HEK293 (cell line): ENCODE measurements around the gene NEB.

Experiments
- CTCF ChIA-PET: fragments of 350-600 bp; formaldehyde crosslinking; extraction: SDS; loops from one replicate; lab custom pipeline; 2021; ENCODE audit warnings: antibody characterized with exemption; lab: Yijun Ruan, JAX
- POLR2A ChIA-PET: fragments of 300-600 bp; formaldehyde crosslinking; extraction: SDS; loops from one replicate; lab custom pipeline; 2020; ENCODE audit warnings: antibody characterized with exemption, inconsistent platforms; lab: Yijun Ruan, JAX
- H3K27ac ChIP-seq: fragments of 200-500 bp; sonication (Bioruptor generic); 2 replicates; pipeline ENCODE4 v1.5.1; 2014; ENCODE audit warnings: low read depth, low read length, control low read depth, inconsistent platforms; ENCODE audit errors: extremely low read depth
- H3K36me3 ChIP-seq, 2 experiments: fragments of 200-500 bp in 1 of 2; sonication (Bioruptor generic) in 1 of 2; 1 replicate in 1 of 2; 2 replicates in 1 of 2; pipeline ENCODE4 v1.5.1; 2014 to 2017; ENCODE audit warnings: inconsistent platforms in 2 of 2, low read length in 2 of 2; ENCODE audit not compliant: control insufficient read depth in 2 of 2, insufficient read depth in 1 of 2
- H3K4me1 ChIP-seq: fragments of 200-500 bp; sonication (Bioruptor generic); 2 replicates; pipeline ENCODE4 v1.5.1; 2014; ENCODE audit warnings: mild to moderate bottlenecking, low read length, inconsistent platforms; ENCODE audit not compliant: control insufficient read depth, insufficient read depth
- H3K4me3 ChIP-seq: 2 replicates; pipeline ENCODE4 v1.5.1; 2011; ENCODE audit warnings: low read depth, mild to moderate bottlenecking, control low read depth, low read length, moderate library complexity
- H3K9me3 ChIP-seq: fragments of 200-500 bp; sonication (Bioruptor generic); 2 replicates; pipeline ENCODE4 v1.5.1; 2014; ENCODE audit warnings: low read depth, low read length, inconsistent platforms; ENCODE audit not compliant: control insufficient read depth, insufficient read depth
- FEZF1 ChIP-seq: fragments of 450-650 bp; formaldehyde crosslinking; IDR thresholded peaks from 2 replicates; pipeline ENCODE4 v1.5.1; 2016; ENCODE audit warnings: missing biosample characterization, missing genetic modification characterization
- GLI2 ChIP-seq: fragments of 450-650 bp; formaldehyde crosslinking; IDR thresholded peaks from 2 replicates; pipeline ENCODE4; 2017; ENCODE audit warnings: missing biosample characterization, missing genetic modification characterization, low read depth, borderline replicate concordance
- GLIS1 ChIP-seq: fragments of 450-650 bp; formaldehyde crosslinking; IDR thresholded peaks from 2 replicates; pipeline ENCODE4 v1.5.1; 2016; ENCODE audit warnings: missing biosample characterization, missing genetic modification characterization
- IKZF3 ChIP-seq: fragments of 450-650 bp; IDR thresholded peaks from 2 replicates; pipeline ENCODE4 v1.5.0; 2018; ENCODE audit warnings: missing biosample characterization, mild to moderate bottlenecking, missing genetic modification characterization, moderate library complexity
- KLF17 ChIP-seq: fragments of 450-650 bp; formaldehyde crosslinking; IDR thresholded peaks from 2 replicates; pipeline ENCODE4 v1.5.1; 2016; ENCODE audit warnings: missing biosample characterization, missing genetic modification characterization
- MYNN ChIP-seq: fragments of 450-650 bp; formaldehyde crosslinking; IDR thresholded peaks from 2 replicates; pipeline ENCODE4 v1.5.1; 2016; ENCODE audit warnings: missing biosample characterization, missing genetic modification characterization, borderline replicate concordance
- REPIN1 ChIP-seq: fragments of 450-650 bp; formaldehyde crosslinking; IDR thresholded peaks from 2 replicates; pipeline ENCODE4 v1.5.1; 2017; ENCODE audit warnings: missing biosample characterization, missing genetic modification characterization, low read depth
- SCRT1 ChIP-seq: fragments of 450-650 bp; formaldehyde crosslinking; IDR thresholded peaks from 2 replicates; pipeline ENCODE4 v1.5.1; 2016; ENCODE audit warnings: missing biosample characterization, missing genetic modification characterization, borderline replicate concordance
- ZBTB17 ChIP-seq: fragments of 450-650 bp; formaldehyde crosslinking; IDR thresholded peaks from 2 replicates; pipeline ENCODE4 v1.5.1; 2016; ENCODE audit warnings: missing biosample characterization, missing genetic modification characterization
- ZBTB21 ChIP-seq: fragments of 450-650 bp; formaldehyde crosslinking; IDR thresholded peaks from 2 replicates; pipeline ENCODE4 v1.5.1; 2017; ENCODE audit warnings: missing biosample characterization, missing genetic modification characterization
- ZBTB44 ChIP-seq: fragments of 450-650 bp; IDR thresholded peaks from 2 replicates; pipeline ENCODE4 v1.5.1; 2018; ENCODE audit warnings: missing biosample characterization, mild to moderate bottlenecking, missing genetic modification characterization
- ZBTB6 ChIP-seq: fragments of 450-650 bp; formaldehyde crosslinking; IDR thresholded peaks from 2 replicates; pipeline ENCODE4 v1.5.1; 2017; ENCODE audit warnings: missing biosample characterization, missing genetic modification characterization
- ZFP41 ChIP-seq: fragments of 450-650 bp; formaldehyde crosslinking; IDR thresholded peaks from 2 replicates; pipeline ENCODE4 v1.5.1; 2016; ENCODE audit warnings: missing biosample characterization, missing genetic modification characterization, borderline replicate concordance
- ZFP69B ChIP-seq: fragments of 450-650 bp; formaldehyde crosslinking; IDR thresholded peaks from 2 replicates; pipeline ENCODE4 v1.5.1; 2016; ENCODE audit warnings: missing biosample characterization, missing genetic modification characterization
- ZNF114 ChIP-seq: fragments of 450-650 bp; formaldehyde crosslinking; IDR thresholded peaks from 2 replicates; pipeline ENCODE4 v1.5.0; 2017; ENCODE audit warnings: missing biosample characterization, missing genetic modification characterization
- ZNF132 ChIP-seq: fragments of 450-650 bp; formaldehyde crosslinking; IDR thresholded peaks from 2 replicates; pipeline ENCODE4 v1.5.1; 2017; ENCODE audit warnings: missing biosample characterization, missing genetic modification characterization, borderline replicate concordance
- ZNF175 ChIP-seq: fragments of 450-650 bp; formaldehyde crosslinking; IDR thresholded peaks from 2 replicates; pipeline ENCODE4 v1.5.1; 2016; ENCODE audit warnings: missing biosample characterization, missing genetic modification characterization
- ZNF202 ChIP-seq: fragments of 450-650 bp; formaldehyde crosslinking; IDR thresholded peaks from 2 replicates; pipeline ENCODE4 v1.5.1; 2016; ENCODE audit warnings: missing biosample characterization, missing genetic modification characterization, borderline replicate concordance
- ZNF280C ChIP-seq: fragments of 450-650 bp; formaldehyde crosslinking; IDR thresholded peaks from 2 replicates; pipeline ENCODE4 v1.5.1; 2016; ENCODE audit warnings: missing biosample characterization, missing genetic modification characterization
- ZNF302 ChIP-seq: fragments of 450-650 bp; formaldehyde crosslinking; IDR thresholded peaks from 2 replicates; pipeline ENCODE4 v1.5.1; 2016; ENCODE audit warnings: missing biosample characterization, missing genetic modification characterization, low read depth
- ZNF311 ChIP-seq: fragments of 450-650 bp; formaldehyde crosslinking; IDR thresholded peaks from 2 replicates; pipeline ENCODE4 v1.5.1; 2017; ENCODE audit warnings: missing biosample characterization, missing genetic modification characterization, borderline replicate concordance
- ZNF350 ChIP-seq: fragments of 450-650 bp; formaldehyde crosslinking; IDR thresholded peaks from 2 replicates; pipeline ENCODE4 v1.5.0; 2017; ENCODE audit warnings: missing biosample characterization, mild to moderate bottlenecking, missing genetic modification characterization
- ZNF596 ChIP-seq: fragments of 450-650 bp; IDR thresholded peaks from 2 replicates; pipeline ENCODE4 v1.5.0; 2018; ENCODE audit warnings: missing biosample characterization, mild to moderate bottlenecking, missing genetic modification characterization, moderate library complexity
- ZNF610 ChIP-seq: fragments of 450-650 bp; formaldehyde crosslinking; IDR thresholded peaks from 2 replicates; pipeline ENCODE4 v1.5.1; 2016; ENCODE audit warnings: missing biosample characterization, missing genetic modification characterization, borderline replicate concordance
- ZNF707 ChIP-seq: fragments of 450-650 bp; formaldehyde crosslinking; IDR thresholded peaks from 2 replicates; pipeline ENCODE4 v1.5.1; 2016; ENCODE audit warnings: missing biosample characterization, missing genetic modification characterization
- ZNF76 ChIP-seq: fragments of 450-650 bp; formaldehyde crosslinking; IDR thresholded peaks from 2 replicates; pipeline ENCODE4; 2016; ENCODE audit warnings: low read depth, missing biosample characterization, missing genetic modification characterization, borderline replicate concordance
- ZNF830 ChIP-seq: fragments of 450-650 bp; IDR thresholded peaks from 2 replicates; pipeline ENCODE4 v1.5.0; 2018; ENCODE audit warnings: missing biosample characterization, missing genetic modification characterization, low read depth, mild to moderate bottlenecking, moderate library complexity
- ZSCAN5A ChIP-seq: fragments of 450-650 bp; formaldehyde crosslinking; IDR thresholded peaks from 2 replicates; pipeline ENCODE4 v1.5.1; 2016; ENCODE audit warnings: missing biosample characterization, missing genetic modification characterization

NEB gene

DNA sequence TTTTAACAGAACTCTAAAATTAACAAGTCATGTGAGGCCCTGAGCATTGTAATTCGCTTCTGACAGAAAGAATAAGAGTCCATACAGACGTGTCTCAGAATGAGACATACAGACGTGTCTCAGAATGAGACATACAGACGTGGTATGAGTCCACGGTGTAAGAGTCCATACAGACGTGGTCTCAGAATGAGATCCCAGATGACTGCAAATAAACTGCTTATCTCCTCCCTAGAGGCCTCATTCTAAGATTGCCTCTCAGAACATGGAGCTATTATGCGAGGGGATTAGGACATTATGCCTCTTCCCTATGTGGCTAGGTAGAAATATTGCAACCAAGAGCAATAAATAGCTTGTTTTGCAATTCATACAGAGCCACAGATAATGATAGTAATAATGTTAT lies 63.9 kb downstream of the NEB start:
- POLR2A ChIA-PET: no interaction called here
- Histone ChIP-seq H3K27ac (no peak overlapping the region), H3K4me1 (no peaks in the 10 kb centered on the region; the same call in 1 of the 2 replicates)
- CTCF ChIA-PET: interaction anchor here (1.0 to 1.6 kb wide), 2 partner anchors 9 to 44 kb away, joined by 3 to 5 read pairs; no protein-coding TSS in a partner anchor
- TF ChIP-seq MYNN: no peak
- no peak for TF ChIP-seq ZFP69B (tag by site-specific recombination)
- TF ChIP-seq ZNF280C (tag by site-specific recombination): no peak
- TF ChIP-seq, all 188 proteins: peak for 0
- Histone ChIP-seq H3K36me3 (no peaks in the 10 kb centered on the region), H3K4me3 (no peak overlapping the region), H3K9me3 (no peaks in the 10 kb centered on the region)

- Histone ChIP-seq H3K27ac (no peak overlapping the region), H3K4me3 (no peak overlapping the region), H3K9me3 (no peaks in the 10 kb centered on the region), H3K36me3 (no peaks in the 10 kb centered on the region), H3K4me1 (no peaks in the 10 kb centered on the region; the same call in 1 of the 2 replicates)
- POLR2A ChIA-PET: no interaction called here
- CTCF ChIA-PET: interaction anchor here (1.6 kb wide), 1 partner anchor 9 kb away, joined by 5 read pairs; no protein-coding TSS in a partner anchor
- TF ChIP-seq GLIS1 (tag by site-specific recombination) (0 out of 2 replicates have a peak, but pooled peaks have one; percentile 26), ZNF76 (tag by site-specific recombination) (no peak), ZFP41 (tag by site-specific recombination) (no peak), ZNF132 (tag by site-specific recombination) (no peak), ZNF830 (tag by site-specific recombination) (no peak), SCRT1 (tag by site-specific recombination) (no peak), ZNF311 (no peak), ZNF202 (tag by site-specific recombination) (no peak), ZNF350 (no peak), ZBTB6 (tag by site-specific recombination) (no peak), ZNF175 (no peak), KLF17 (tag by site-specific recombination) (no peak), ZBTB21 (tag by site-specific recombination) (no peak), REPIN1 (no peak), ZNF596 (tag by site-specific recombination) (no peak), IKZF3 (no peak), GLI2 (no peak), ZBTB17 (tag by site-specific recombination) (0 out of 2 replicates have a peak, but pooled peaks have one; percentile 15), ZNF707 (tag by site-specific recombination) (no peak), ZNF114 (tag by site-specific recombination) (no peak), ZNF610 (tag by site-specific recombination) (no peak), ZBTB44 (no peak), ZSCAN5A (tag by site-specific recombination) (no peak), FEZF1 (tag by site-specific recombination) (peak; percentile 56), ZNF302 (no peak)
Measured at GRCh38 chr2:151669585-151670081, 64.6 kb downstream of the NEB start.
